Type B pancreatic cell (in vitro differentiated cells): ENCODE measurements around the gene KAZN. TPM values are rescaled to one million over a fixed set of nuclear protein-coding genes. Genes with fewer than 3 reads are reported as not detected.

Source experiments
- DNase-seq: peaks from one replicate; pipeline ENCODE4 v3.0.0; 2021; ENCODE audit warnings: mixed read lengths; ENCODE audit not compliant: unreplicated experiment; ENCODE audit errors: extremely low spot score
- H3K27ac Mint-ChIP-seq: 2 replicates; pipeline ENCODE4 v1.8.0; 2021; ENCODE audit warnings: mild to moderate bottlenecking, mixed read lengths
- H3K27me3 Mint-ChIP-seq: 2 replicates; pipeline ENCODE4 v1.8.0; 2021; ENCODE audit warnings: mixed read lengths
- H3K36me3 Mint-ChIP-seq: 2 replicates; pipeline ENCODE4 v1.8.0; 2021; ENCODE audit warnings: mixed read lengths
- H3K4me1 Mint-ChIP-seq: one replicate; pipeline ENCODE4 v1.8.0; 2021; ENCODE audit warnings: mixed read lengths; ENCODE audit not compliant: unreplicated experiment
- H3K4me3 Mint-ChIP-seq: 2 replicates; pipeline ENCODE4 v1.8.0; 2021; ENCODE audit warnings: mild to moderate bottlenecking, mixed read lengths
- H3K9me3 Mint-ChIP-seq: 2 replicates; pipeline ENCODE4 v1.8.0; 2021; ENCODE audit warnings: mixed read lengths
- total RNA-seq: library from RNA; stranded (reverse); gene quantifications from 2 replicates; pipeline ENCODE4 v1.2.1, GENCODE V29; 2021; ENCODE audit warnings: low replicate concordance
- TF ChIP-seq, protein P1 (sequence below): fragments of 200-600 bp; sonication (generic); conservative IDR thresholded peaks from 2 replicates; pipeline ENCODE4 v1.5.0; 2021; ENCODE audit warnings: antibody characterized with exemption, mild to moderate bottlenecking

KAZN gene
- total RNA-seq, 1 donor from 2014 or later: 33.7 TPM

GRCh38 chr1:14646973-14647372 lies 48.5 kb downstream of the KAZN start:
- TF ChIP-seq, protein P1, sequence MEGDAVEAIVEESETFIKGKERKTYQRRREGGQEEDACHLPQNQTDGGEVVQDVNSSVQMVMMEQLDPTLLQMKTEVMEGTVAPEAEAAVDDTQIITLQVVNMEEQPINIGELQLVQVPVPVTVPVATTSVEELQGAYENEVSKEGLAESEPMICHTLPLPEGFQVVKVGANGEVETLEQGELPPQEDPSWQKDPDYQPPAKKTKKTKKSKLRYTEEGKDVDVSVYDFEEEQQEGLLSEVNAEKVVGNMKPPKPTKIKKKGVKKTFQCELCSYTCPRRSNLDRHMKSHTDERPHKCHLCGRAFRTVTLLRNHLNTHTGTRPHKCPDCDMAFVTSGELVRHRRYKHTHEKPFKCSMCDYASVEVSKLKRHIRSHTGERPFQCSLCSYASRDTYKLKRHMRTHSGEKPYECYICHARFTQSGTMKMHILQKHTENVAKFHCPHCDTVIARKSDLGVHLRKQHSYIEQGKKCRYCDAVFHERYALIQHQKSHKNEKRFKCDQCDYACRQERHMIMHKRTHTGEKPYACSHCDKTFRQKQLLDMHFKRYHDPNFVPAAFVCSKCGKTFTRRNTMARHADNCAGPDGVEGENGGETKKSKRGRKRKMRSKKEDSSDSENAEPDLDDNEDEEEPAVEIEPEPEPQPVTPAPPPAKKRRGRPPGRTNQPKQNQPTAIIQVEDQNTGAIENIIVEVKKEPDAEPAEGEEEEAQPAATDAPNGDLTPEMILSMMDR: no peak
- DNase-seq: no peak
- peaks cover 18% of the 10 kb centered on the region for H3K36me3 Mint-ChIP-seq
- no peaks in the 10 kb centered on the region for H3K27me3 Mint-ChIP-seq
- H3K9me3 Mint-ChIP-seq: peaks cover 14% of the 10 kb centered on the region
- no peak overlapping the region for H3K27ac Mint-ChIP-seq
- no peak overlapping the region for H3K4me3 Mint-ChIP-seq
- peaks cover 37% of the 10 kb centered on the region for H3K4me1 Mint-ChIP-seq

DNA sequence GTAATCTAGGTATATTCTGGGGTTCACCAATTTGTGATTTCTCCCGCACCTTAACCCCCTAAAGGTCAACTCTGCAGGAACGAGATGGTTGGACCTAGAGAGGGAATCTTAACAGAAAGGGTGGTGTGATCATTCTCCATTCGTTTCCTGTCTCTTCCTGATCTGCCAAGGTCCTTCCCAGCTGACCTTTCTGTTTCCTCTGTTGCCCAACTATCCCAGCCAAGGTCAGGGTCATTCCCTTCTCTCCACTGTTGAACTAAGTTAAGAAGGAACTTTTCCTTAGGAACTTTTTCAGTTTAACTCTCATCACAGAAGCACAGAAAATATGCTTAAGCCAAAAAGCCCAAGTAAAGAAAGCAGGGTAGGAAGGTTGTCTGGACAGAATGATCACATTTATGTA lies 49.3 kb downstream of the KAZN start:
- peaks cover 17% of the 10 kb centered on the region for H3K36me3 Mint-ChIP-seq
- H3K27me3 Mint-ChIP-seq: no peaks in the 10 kb centered on the region
- TF ChIP-seq, protein P1: no peak
- no peak overlapping the region for H3K27ac Mint-ChIP-seq
- H3K9me3 Mint-ChIP-seq: peaks cover 14% of the 10 kb centered on the region
- H3K4me1 Mint-ChIP-seq: peaks cover 38% of the 10 kb centered on the region
- no peak for DNase-seq
- no peak overlapping the region for H3K4me3 Mint-ChIP-seq

DNA sequence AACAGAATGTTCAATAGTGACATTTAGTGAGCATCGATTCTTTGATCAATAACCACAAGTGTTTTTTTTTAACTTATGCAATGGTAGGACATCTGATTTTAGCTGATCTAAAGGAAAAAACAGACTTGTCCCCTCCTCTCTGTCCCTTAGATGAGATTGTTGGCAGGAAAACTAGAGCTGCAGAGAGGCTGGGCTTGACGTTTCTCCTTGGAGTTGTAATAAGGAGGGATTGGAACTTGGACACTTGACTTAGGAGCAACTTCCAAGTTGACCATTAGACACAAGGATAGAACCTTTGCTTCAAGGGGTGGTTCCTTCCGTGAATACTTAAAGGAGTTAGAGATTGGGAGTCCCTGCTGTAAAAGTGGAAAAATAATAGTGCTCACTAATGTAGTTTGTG lies 49.9 kb downstream of the KAZN start:
- H3K27me3 Mint-ChIP-seq: no peaks in the 10 kb centered on the region
- DNase-seq: no peak
- H3K36me3 Mint-ChIP-seq: peaks cover 17% of the 10 kb centered on the region
- H3K4me3 Mint-ChIP-seq: no peak overlapping the region
- H3K27ac Mint-ChIP-seq: no peak overlapping the region
- H3K9me3 Mint-ChIP-seq: peaks cover 14% of the 10 kb centered on the region
- H3K4me1 Mint-ChIP-seq: peaks cover 42% of the 10 kb centered on the region
- TF ChIP-seq, protein P1: no peak

DNA sequence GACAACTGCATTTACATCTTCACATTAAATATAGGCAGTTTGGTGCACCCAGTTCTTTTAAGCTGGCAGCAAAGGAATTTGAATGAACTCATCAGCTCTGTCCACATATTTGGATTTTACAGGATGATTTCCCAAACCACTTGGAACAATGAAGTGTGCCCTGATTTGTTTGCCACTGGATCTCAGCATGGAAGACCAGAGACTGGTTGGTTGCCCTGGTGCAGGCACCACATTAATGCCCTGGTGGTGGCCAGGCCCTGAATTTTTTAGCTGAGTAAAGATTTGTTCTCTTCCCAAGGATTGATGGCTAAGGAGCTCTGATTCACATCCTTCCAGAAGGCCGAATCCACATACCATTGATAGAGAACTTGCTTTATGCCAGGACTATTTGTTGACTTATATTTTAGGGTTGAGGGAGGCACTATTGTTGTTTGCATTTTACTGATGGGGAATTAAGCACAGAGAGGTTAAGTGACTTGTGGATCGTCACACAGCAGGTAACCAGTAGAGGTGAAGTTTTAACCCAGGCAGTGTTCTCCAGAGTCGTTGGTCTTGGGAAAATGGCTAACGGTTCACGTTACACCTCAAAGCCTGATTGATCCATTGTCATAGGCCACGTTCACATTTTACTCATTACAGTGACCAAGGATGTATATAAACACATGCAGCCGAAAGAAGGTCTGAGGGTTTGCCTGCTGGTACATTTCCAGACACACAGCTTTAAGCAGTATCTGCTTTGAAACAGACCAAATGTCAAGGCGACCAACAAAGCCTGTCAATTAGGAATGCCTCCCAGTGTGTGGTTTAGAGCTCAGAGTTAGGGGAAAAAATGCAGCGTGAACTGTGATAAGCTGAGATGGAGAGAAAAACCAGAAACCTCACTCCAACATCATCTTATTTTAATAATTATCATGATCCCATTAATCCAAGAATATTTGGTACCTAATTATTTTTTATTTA lies 50.7 kb downstream of the KAZN start:
- Mint-ChIP-seq H3K4me1 (peaks cover 42% of the 10 kb centered on the region), H3K27me3 (no peaks in the 10 kb centered on the region), H3K4me3 (no peak overlapping the region), H3K36me3 (peaks cover 17% of the 10 kb centered on the region), H3K27ac (no peak overlapping the region), H3K9me3 (peaks cover 14% of the 10 kb centered on the region)
- TF ChIP-seq, protein P1: no peak
- no peak for DNase-seq

- H3K27me3 Mint-ChIP-seq: no peaks in the 10 kb centered on the region
- H3K4me1 Mint-ChIP-seq: peaks cover 42% of the 10 kb centered on the region
- H3K27ac Mint-ChIP-seq: no peak overlapping the region
- DNase-seq: no peak
- H3K9me3 Mint-ChIP-seq: peaks cover 9% of the 10 kb centered on the region
- TF ChIP-seq, protein P1: no peak
- H3K36me3 Mint-ChIP-seq: peaks cover 12% of the 10 kb centered on the region
- no peak overlapping the region for H3K4me3 Mint-ChIP-seq
Measured at GRCh38 chr1:14649976-14650375, 51.5 kb downstream of the KAZN start.
